Pancreas (tissue), 10 donors: ENCODE data around the gene PTPRD. TPM values are rescaled to one million over a fixed set of nuclear protein-coding genes. Genes with fewer than 3 reads are reported as not detected.

Experiments
- ATAC-seq, 4 donors: fragments of 200-7000 bp; cut with Tn5 transposase; one replicate each; pipeline versions ENCODE4 v1.8.0 to v1.9.1; 2020; ENCODE audit warnings: mild to moderate bottlenecking in 4 of 4, moderate library complexity in 4 of 4
- DNase-seq, 6 donors: peaks; one replicate each; pipeline ENCODE4 v3.0.0-alpha.2; 2020
- FAIRE-seq: peaks from 2 replicates; lab custom pipeline; 2012; peaks lifted over from hg19 to GRCh38; lab: Jason Lieb, UNC
- H3K27ac ChIP-seq, 4 donors: fragments of 200-600 bp; sonication (generic); 1 replicate in 3 of 4; 2 replicates in 1 of 4; pipeline versions ENCODE4 v1.5.0 to v1.8.0; 2020
- H3K27me3 ChIP-seq, 4 donors: fragments of 200-600 bp; one replicate each; pipeline ENCODE4 v1.8.0; 2021
- H3K36me3 ChIP-seq, 3 donors: fragments of 200-600 bp; sonication (generic) in 1 of 3; one replicate each; pipeline versions ENCODE4 v1.5.0 to v1.8.0; 2020 to 2021
- H3K4me1 ChIP-seq, 3 donors: fragments of 200-600 bp; one replicate each; pipeline ENCODE4 v1.8.0; 2021
- H3K4me3 ChIP-seq, 4 donors: fragments of 200-600 bp; sonication (generic) in 2 of 4; one replicate each; pipeline versions ENCODE4 v1.5.0 to v1.8.0; 2020 to 2021
- H3K9me3 ChIP-seq, 4 donors: fragments of 200-600 bp; one replicate each; pipeline ENCODE4 v1.8.0; 2021
- CTCF ChIP-seq, 4 donors: fragments of 200-600 bp; sonication (generic) in 3 of 4; IDR thresholded peaks; one replicate each; pipeline versions ENCODE4 v1.5.0 to v1.8.0; 2021; ENCODE audit warnings: antibody characterized with exemption in 4 of 4
- WGBS, 2 donors: extraction: QIAGEN DNeasy Blood & Tissue Kit; methylation state at CpG; one replicate each; pipeline ENCODE4 v1.1.7; 2013; 5-methylcytosine and 5-hydroxymethylcytosine counted together
- intact Hi-C, 3 donors: fragments of 100-400 bp; cut with DNase I; formaldehyde crosslinking; loops; one replicate each; pipeline versions ENCODE4 v1.11.1 to v1.14.2; 2022
- polyA plus RNA-seq, 2 donors: library from polyadenylated mRNA; stranded (reverse); fragments of 200-250 nt; gene quantifications; one replicate each; pipeline ENCODE4 v1.2.3, GENCODE V29; 2013
- total RNA-seq, 6 donors: library from RNA; stranded (reverse); fragmentation: NEBNext Ultra II Directional in 4 of 6; extraction: Animal tissue kit (Norgen Biotek cat#: 25700) in 4 of 6; gene quantifications; one replicate each; pipeline versions ENCODE4 v1.2.1 to v1.2.4, GENCODE V29; 2021 to 2023
- donor health status: healthy with polysubstance abuse.
- donor health status: DM: no; HTN: no; CAD: no; lungs with moderate emphysema.
- donor health status: DM: no; HTN: no; CAD: no.
- donor health status: control.
- donor health status: control.
- donor health status: Bipolar disorder and iron deficiency.
- donor health status: DM: yes; HTN: yes; CAD: no.
- donor health status: DM: no; HTN: no; CAD: no.
- donor health status: DM: no; HTN: no; CAD: no.
- donor health status: DM: yes; HTN: yes; CAD: no.

Gene PTPRD
- total and polyA plus RNA-seq, 8 donors = 2.1 to 21.7 (median 5.1) TPM

GRCh38 chr9:8484597-8485191 is 2128.1 kb downstream of the PTPRD start:
- H3K27ac ChIP-seq = no peak overlapping the region

GRCh38 chr9:8477450-8477849 is 2135.4 kb downstream of the PTPRD start:
- no peak for DNase-seq
- no peak for FAIRE-seq
- Histone ChIP-seq H3K9me3 (no peaks in the 10 kb centered on the region), H3K36me3 (no peaks in the 10 kb centered on the region), H3K4me1 (no peaks in the 10 kb centered on the region), H3K4me3 (no peak overlapping the region), H3K27ac (no peak overlapping the region), H3K27me3 (no peaks in the 10 kb centered on the region)
- intact Hi-C loops = no loop called here
- WGBS, 2 donors = 91 to 98% methylated on average over 3 of the region's 3 CpGs
- no peak for TF ChIP-seq CTCF (IDR thresholded peaks at IDR 0.05)
- no peak for ATAC-seq

More at GRCh38 chr9:8484597-8485191, 2128.1 kb downstream of the PTPRD start:
- TF ChIP-seq CTCF (IDR thresholded peaks at IDR 0.05) = no peak
- DNase-seq (no peak), ATAC-seq (no peak), FAIRE-seq (no peak)
- Histone ChIP-seq H3K36me3 (no peaks in the 10 kb centered on the region), H3K27me3 (no peaks in the 10 kb centered on the region), H3K4me1 (no peaks in the 10 kb centered on the region), H3K9me3 (no peaks in the 10 kb centered on the region), H3K4me3 (no peak overlapping the region)
- intact Hi-C loops = no loop called here
- 69 to 73% methylated on average over 3 of the region's 3 CpGs for whole genome bisulfite sequencing, 2 donors

- H3K27me3 ChIP-seq = no peaks in the 10 kb centered on the region
- no peaks in the 10 kb centered on the region for H3K4me1 ChIP-seq
- ATAC-seq (no peak), DNase-seq (no peak), FAIRE-seq (no peak)
- H3K27ac ChIP-seq = no peak overlapping the region
- no peak for TF ChIP-seq CTCF (IDR thresholded peaks at IDR 0.05)
- H3K36me3 ChIP-seq = no peaks in the 10 kb centered on the region
- intact Hi-C loops = no loop called here
- H3K4me3 ChIP-seq = no peak overlapping the region
- 95 to 100% methylated on average over 1 of the region's 1 CpG for WGBS, 2 donors
- no peaks in the 10 kb centered on the region for H3K9me3 ChIP-seq
Observed at GRCh38 chr9:8474937-8475336, 2137.9 kb downstream of the PTPRD start.

- DNase-seq (no peak), FAIRE-seq (no peak), ATAC-seq (no peak)
- H3K27ac ChIP-seq = no peak overlapping the region
- TF ChIP-seq CTCF (IDR thresholded peaks at IDR 0.05) = no peak
- no peaks in the 10 kb centered on the region for H3K36me3 ChIP-seq
- H3K27me3 ChIP-seq = no peaks in the 10 kb centered on the region
- no peaks in the 10 kb centered on the region for H3K4me1 ChIP-seq
- 87 to 90% methylated on average over 10 of the region's 10 CpGs for WGBS, 2 donors
- no peaks in the 10 kb centered on the region for H3K9me3 ChIP-seq
- intact Hi-C loops = no loop called here
- no peak overlapping the region for H3K4me3 ChIP-seq
Observed at GRCh38 chr9:8473244-8474020, 2139.4 kb downstream of the PTPRD start.
